Measurements from ENCODE around the gene CDK5R2. TPM values are rescaled to one million over a fixed set of nuclear protein-coding genes. Genes with fewer than 3 reads are reported as not detected.
"Not testable (repeated sequence)": the region's sequence is repeated elsewhere in the genome, so short reads cannot be mapped to it uniquely, and the experiment has no call there.

CDK5R2 gene
- total RNA-seq, 2 donors from 2014 or later: 0.78 TPM; not detected in 1

GRCh38 chr2:218927422-218927821 lies 32.0 kb upstream of the CDK5R2 start:
- Histone ChIP-seq H3K36me3 (replicated peaks in 1 of 2; ENCODE audit: insufficient read depth in 1 of 2, low read depth in 2 of 2) (no peaks in the 10 kb centered on the region), H3K9me3 (no peaks in the 10 kb centered on the region), H3K27ac (no peak overlapping the region), H3K4me3 (no peak overlapping the region), H3K4me1 (no peaks in the 10 kb centered on the region), H3K27me3 (no peaks in the 10 kb centered on the region)
- TF ChIP-seq POLR2A (IDR thresholded peaks at IDR 0.05) (no peak), CTCF (IDR thresholded peaks at IDR 0.05) (no peak)
- intact Hi-C loops (cut with DNase I): no loop called here
- WGBS, 2 donors: 39 to 55% methylated on average over 2 of the region's 2 CpGs
- ATAC-seq (no peak), DNase-seq (no peak)

GRCh38 chr2:218927876-218928275 lies 31.6 kb upstream of the CDK5R2 start:
- Histone ChIP-seq H3K36me3 (replicated peaks in 1 of 2; ENCODE audit: insufficient read depth in 1 of 2, low read depth in 2 of 2) (no peaks in the 10 kb centered on the region), H3K4me1 (no peaks in the 10 kb centered on the region), H3K27me3 (no peaks in the 10 kb centered on the region), H3K9me3 (no peaks in the 10 kb centered on the region), H3K4me3 (no peak overlapping the region), H3K27ac (no peak overlapping the region)
- WGBS, 2 donors: 43 to 48% methylated on average over 4 of the region's 4 CpGs
- no peak for DNase-seq
- TF ChIP-seq CTCF (IDR thresholded peaks at IDR 0.05): no peak
- no peak for TF ChIP-seq POLR2A (IDR thresholded peaks at IDR 0.05)
- no peak for ATAC-seq
- intact Hi-C loops (cut with DNase I): no loop called here

- H3K27me3 ChIP-seq; H3K27ac ChIP-seq; H3K4me3 ChIP-seq; H3K36me3 ChIP-seq (replicated peaks in 1 of 2; ENCODE audit: insufficient read depth in 1 of 2, low read depth in 2 of 2); H3K9me3 ChIP-seq; H3K4me1 ChIP-seq; intact Hi-C loops (cut with DNase I); ATAC-seq; DNase-seq: not testable (repeated sequence)
- WGBS, 2 donors: 82 to 94% methylated on average over 4 to 10 of the region's 10 CpGs
Measured at GRCh38 chr2:218930488-218930887, 29.0 kb upstream of the CDK5R2 start.

- H3K27ac ChIP-seq; H3K4me1 ChIP-seq; H3K27me3 ChIP-seq; ATAC-seq; H3K36me3 ChIP-seq (replicated peaks in 1 of 2; ENCODE audit: insufficient read depth in 1 of 2, low read depth in 2 of 2); H3K9me3 ChIP-seq; H3K4me3 ChIP-seq; intact Hi-C loops (cut with DNase I); DNase-seq: not testable (repeated sequence)
- 88 to 93% methylated on average over 9 to 10 of the region's 25 CpGs for WGBS, 2 donors
Measured at GRCh38 chr2:218931751-218932150, 27.7 kb upstream of the CDK5R2 start.

GRCh38 chr2:218944759-218945404 lies 14.6 kb upstream of the CDK5R2 start:
- WGBS, 2 donors: 63 to 70% methylated on average over 1 of the region's 1 CpG
- no peaks in the 10 kb centered on the region for H3K9me3 ChIP-seq
- no peaks in the 10 kb centered on the region for H3K4me1 ChIP-seq
- no peak overlapping the region for H3K27ac ChIP-seq
- no peak overlapping the region for H3K4me3 ChIP-seq
- H3K27me3 ChIP-seq: no peaks in the 10 kb centered on the region
- intact Hi-C loops (cut with DNase I): no loop called here
- H3K36me3 ChIP-seq (replicated peaks in 1 of 2; ENCODE audit: insufficient read depth in 1 of 2, low read depth in 2 of 2): no peaks in the 10 kb centered on the region
- no peak for TF ChIP-seq CTCF (IDR thresholded peaks at IDR 0.05)
- TF ChIP-seq POLR2A (IDR thresholded peaks at IDR 0.05): no peak
- DNase-seq (no peak), ATAC-seq (no peak)

- Histone ChIP-seq H3K27me3 (no peaks in the 10 kb centered on the region), H3K27ac (no peak overlapping the region), H3K4me3 (no peak overlapping the region), H3K36me3 (replicated peaks in 1 of 2; ENCODE audit: insufficient read depth in 1 of 2, low read depth in 2 of 2) (no peaks in the 10 kb centered on the region), H3K4me1 (no peaks in the 10 kb centered on the region), H3K9me3 (no peaks in the 10 kb centered on the region)
- 82 to 100% methylated on average over 1 of the region's 1 CpG for WGBS, 2 donors
- ATAC-seq (no peak), DNase-seq (no peak)
- TF ChIP-seq CTCF (IDR thresholded peaks at IDR 0.05): no peak
- TF ChIP-seq POLR2A (IDR thresholded peaks at IDR 0.05): no peak
- intact Hi-C loops (cut with DNase I): no loop called here
Measured at GRCh38 chr2:218946621-218947020, 12.8 kb upstream of the CDK5R2 start.
